OCI-LY7 (cell line): ENCODE measurements around the gene PRKAG2.

Source experiments
- EZH2phosphoT487 ChIP-seq: fragments of 200-600 bp; sonication (generic); IDR thresholded peaks from 2 replicates; pipeline ENCODE4 v1.6.1; 2018; ENCODE audit warnings: low read depth, borderline replicate concordance, mild to moderate bottlenecking, mixed run types, antibody characterized with exemption, low read length, moderate library complexity, mixed read lengths
- TF ChIP-seq, protein P1 (sequence below): fragments of 200-600 bp; sonication (generic); conservative IDR thresholded peaks from 2 replicates; pipeline ENCODE4 v1.5.1; 2014; ENCODE audit warnings: mild to moderate bottlenecking, antibody characterized with exemption, low read length, moderate library complexity, mixed read lengths

DNA sequence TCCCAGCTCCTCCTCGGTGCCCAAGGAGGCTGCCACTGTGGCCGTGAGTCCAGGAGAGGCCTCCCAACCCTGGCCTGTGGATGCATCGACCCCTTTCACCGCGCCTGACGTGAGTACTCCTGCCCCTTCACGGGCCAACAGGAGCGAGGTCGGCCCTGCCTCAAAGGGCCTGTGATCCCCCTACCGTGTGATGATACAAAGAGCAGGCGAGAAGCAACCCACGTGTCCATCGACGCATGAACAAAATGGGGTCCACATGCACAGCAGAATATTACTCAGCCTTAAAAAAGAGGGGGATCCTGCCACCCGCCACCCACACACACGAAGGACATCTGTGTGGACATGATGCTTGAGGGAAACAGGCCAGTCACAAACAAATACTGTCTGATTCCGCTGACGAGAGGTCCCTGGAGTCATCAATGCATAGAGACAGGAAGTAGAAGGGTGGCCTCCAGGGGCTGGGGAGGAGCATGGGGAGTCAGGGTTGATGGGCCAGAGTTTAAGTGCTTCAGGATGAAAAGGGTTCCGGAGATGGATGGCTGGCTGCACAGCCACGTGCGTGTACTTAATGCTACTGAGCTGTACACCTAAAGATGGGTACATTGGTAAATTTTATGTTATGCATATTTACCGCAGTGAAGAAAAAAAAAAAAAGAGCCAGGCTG, 151.9 kb downstream of the PRKAG2 start:
- TF ChIP-seq, protein P1, sequence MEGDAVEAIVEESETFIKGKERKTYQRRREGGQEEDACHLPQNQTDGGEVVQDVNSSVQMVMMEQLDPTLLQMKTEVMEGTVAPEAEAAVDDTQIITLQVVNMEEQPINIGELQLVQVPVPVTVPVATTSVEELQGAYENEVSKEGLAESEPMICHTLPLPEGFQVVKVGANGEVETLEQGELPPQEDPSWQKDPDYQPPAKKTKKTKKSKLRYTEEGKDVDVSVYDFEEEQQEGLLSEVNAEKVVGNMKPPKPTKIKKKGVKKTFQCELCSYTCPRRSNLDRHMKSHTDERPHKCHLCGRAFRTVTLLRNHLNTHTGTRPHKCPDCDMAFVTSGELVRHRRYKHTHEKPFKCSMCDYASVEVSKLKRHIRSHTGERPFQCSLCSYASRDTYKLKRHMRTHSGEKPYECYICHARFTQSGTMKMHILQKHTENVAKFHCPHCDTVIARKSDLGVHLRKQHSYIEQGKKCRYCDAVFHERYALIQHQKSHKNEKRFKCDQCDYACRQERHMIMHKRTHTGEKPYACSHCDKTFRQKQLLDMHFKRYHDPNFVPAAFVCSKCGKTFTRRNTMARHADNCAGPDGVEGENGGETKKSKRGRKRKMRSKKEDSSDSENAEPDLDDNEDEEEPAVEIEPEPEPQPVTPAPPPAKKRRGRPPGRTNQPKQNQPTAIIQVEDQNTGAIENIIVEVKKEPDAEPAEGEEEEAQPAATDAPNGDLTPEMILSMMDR, result no peak
- no peak for TF ChIP-seq EZH2phosphoT487
